KOPT-K1 (cell line): ENCODE results near the gene ELP4.
"Not testable (repeated sequence)": the region's sequence is repeated elsewhere in the genome, so short reads cannot be mapped to it uniquely, and the experiment has no call there.

Experiments used
- H3K27ac ChIP-seq: fragments of 200-600 bp; sonication (generic); 2 replicates; pipeline ENCODE4 v1.5.1; 2016; ENCODE audit warnings: antibody characterized with exemption, mild to moderate bottlenecking, low read depth, low read length; ENCODE audit not compliant: poor library complexity, severe bottlenecking
- H3K36me3 ChIP-seq: fragments of 200-600 bp; sonication (generic); 2 replicates; pipeline ENCODE4 v1.5.1; 2017; ENCODE audit warnings: antibody characterized with exemption, mild to moderate bottlenecking, low read length, moderate library complexity; ENCODE audit not compliant: insufficient read depth
- H3K9me3 ChIP-seq: fragments of 200-600 bp; sonication (generic); 2 replicates; pipeline ENCODE4 v1.5.1; 2017; ENCODE audit warnings: antibody characterized with exemption, low read length, mild to moderate bottlenecking; ENCODE audit not compliant: insufficient read depth, poor library complexity, severe bottlenecking

ELP4 gene

GRCh38 chr11:31512117-31512516 lies 2.5 kb downstream of the ELP4 start:
- Histone ChIP-seq H3K36me3 (no peaks in the 10 kb centered on the region), H3K9me3 (no peaks in the 10 kb centered on the region), H3K27ac (no peak overlapping the region)

GRCh38 chr11:31521497-31522150 lies 12.1 kb downstream of the ELP4 start:
- Histone ChIP-seq H3K9me3 (no peaks in the 10 kb centered on the region), H3K27ac (no peak overlapping the region), H3K36me3 (no peaks in the 10 kb centered on the region)

GRCh38 chr11:31529189-31529588 lies 19.6 kb downstream of the ELP4 start:
- Histone ChIP-seq H3K27ac (no peak overlapping the region), H3K36me3 (no peaks in the 10 kb centered on the region), H3K9me3 (no peaks in the 10 kb centered on the region)

- no peak overlapping the region for H3K27ac ChIP-seq
- H3K36me3 ChIP-seq: no peaks in the 10 kb centered on the region
- H3K9me3 ChIP-seq: no peaks in the 10 kb centered on the region
Observed at GRCh38 chr11:31529701-31530100, 20.1 kb downstream of the ELP4 start.

GRCh38 chr11:31531293-31531692 lies 21.7 kb downstream of the ELP4 start:
- Histone ChIP-seq H3K27ac (no peak overlapping the region), H3K36me3 (no peaks in the 10 kb centered on the region), H3K9me3 (no peaks in the 10 kb centered on the region)

GRCh38 chr11:31535479-31535878 lies 25.9 kb downstream of the ELP4 start:
- Histone ChIP-seq H3K27ac (no peak overlapping the region), H3K9me3 (no peaks in the 10 kb centered on the region), H3K36me3 (no peaks in the 10 kb centered on the region)

GRCh38 chr11:31542862-31543261 lies 33.3 kb downstream of the ELP4 start:
- Histone ChIP-seq H3K36me3 (peaks cover 30% of the 10 kb centered on the region), H3K27ac (no peak overlapping the region), H3K9me3 (peaks cover 20% of the 10 kb centered on the region)

- Histone ChIP-seq H3K36me3 (no peaks in the 10 kb centered on the region), H3K27ac (no peak overlapping the region), H3K9me3 (no peaks in the 10 kb centered on the region)
Observed at GRCh38 chr11:31555938-31556337, 46.4 kb downstream of the ELP4 start.

GRCh38 chr11:31558001-31558400 lies 48.4 kb downstream of the ELP4 start:
- Histone ChIP-seq H3K36me3 (no peaks in the 10 kb centered on the region), H3K27ac (no peak overlapping the region), H3K9me3 (no peaks in the 10 kb centered on the region)

- H3K27ac ChIP-seq: no peak overlapping the region
- peaks cover 4% of the 10 kb centered on the region for H3K9me3 ChIP-seq
- no peaks in the 10 kb centered on the region for H3K36me3 ChIP-seq
Observed at GRCh38 chr11:31560842-31561476, 51.4 kb downstream of the ELP4 start.

- peaks cover 16% of the 10 kb centered on the region for H3K9me3 ChIP-seq
- not testable (repeated sequence) for H3K36me3 ChIP-seq, H3K27ac ChIP-seq
Observed at GRCh38 chr11:31564517-31564916, 55.0 kb downstream of the ELP4 start.

- H3K9me3 ChIP-seq: peaks cover 11% of the 10 kb centered on the region
- H3K27ac ChIP-seq, H3K36me3 ChIP-seq: not testable (repeated sequence)
Observed at GRCh38 chr11:31574133-31574532, 64.6 kb downstream of the ELP4 start.

- peaks cover 11% of the 10 kb centered on the region for H3K9me3 ChIP-seq
- not testable (repeated sequence) for H3K27ac ChIP-seq, H3K36me3 ChIP-seq
Observed at GRCh38 chr11:31575764-31576163, 66.2 kb downstream of the ELP4 start.

GRCh38 chr11:31579412-31579811 lies 69.8 kb downstream of the ELP4 start:
- H3K36me3 ChIP-seq, H3K27ac ChIP-seq, H3K9me3 ChIP-seq: not testable (repeated sequence)

- Histone ChIP-seq H3K9me3 (no peaks in the 10 kb centered on the region), H3K36me3 (no peaks in the 10 kb centered on the region), H3K27ac (no peak overlapping the region)
Observed at GRCh38 chr11:31582697-31583096, 73.1 kb downstream of the ELP4 start.

- Histone ChIP-seq H3K36me3 (no peaks in the 10 kb centered on the region), H3K27ac (no peak overlapping the region), H3K9me3 (no peaks in the 10 kb centered on the region)
Observed at GRCh38 chr11:31598454-31598853, 88.9 kb downstream of the ELP4 start.
